A549 treated with RU486 at 1 μM for 4 hours (cell line): ENCODE data around the gene NEK5. TPM values are rescaled to one million over a fixed set of nuclear protein-coding genes. Genes with fewer than 3 reads are reported as not detected.

Experiments
- total RNA-seq: library from RNA; stranded (reverse); fragments of 200-300 nt; extraction: Qiagen RNA extraction; gene quantifications from 5 replicates; pipeline ENCODE4 v1.2.3, GENCODE V29; 2022; ENCODE audit warnings: low read depth

Gene NEK5, protein sequence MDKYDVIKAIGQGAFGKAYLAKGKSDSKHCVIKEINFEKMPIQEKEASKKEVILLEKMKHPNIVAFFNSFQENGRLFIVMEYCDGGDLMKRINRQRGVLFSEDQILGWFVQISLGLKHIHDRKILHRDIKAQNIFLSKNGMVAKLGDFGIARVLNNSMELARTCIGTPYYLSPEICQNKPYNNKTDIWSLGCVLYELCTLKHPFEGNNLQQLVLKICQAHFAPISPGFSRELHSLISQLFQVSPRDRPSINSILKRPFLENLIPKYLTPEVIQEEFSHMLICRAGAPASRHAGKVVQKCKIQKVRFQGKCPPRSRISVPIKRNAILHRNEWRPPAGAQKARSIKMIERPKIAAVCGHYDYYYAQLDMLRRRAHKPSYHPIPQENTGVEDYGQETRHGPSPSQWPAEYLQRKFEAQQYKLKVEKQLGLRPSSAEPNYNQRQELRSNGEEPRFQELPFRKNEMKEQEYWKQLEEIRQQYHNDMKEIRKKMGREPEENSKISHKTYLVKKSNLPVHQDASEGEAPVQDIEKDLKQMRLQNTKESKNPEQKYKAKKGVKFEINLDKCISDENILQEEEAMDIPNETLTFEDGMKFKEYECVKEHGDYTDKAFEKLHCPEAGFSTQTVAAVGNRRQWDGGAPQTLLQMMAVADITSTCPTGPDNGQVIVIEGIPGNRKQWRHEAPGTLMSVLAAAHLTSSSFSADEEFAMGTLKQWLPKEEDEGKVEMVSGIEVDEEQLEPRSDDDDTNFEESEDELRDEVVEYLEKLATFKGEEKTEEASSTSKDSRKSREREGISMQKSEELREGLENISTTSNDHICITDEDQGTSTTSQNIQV
- total RNA-seq = 0.03 to 0.11 TPM (median 0.08 TPM) in 4 of 5 replicates, not detected in the other

DNA sequence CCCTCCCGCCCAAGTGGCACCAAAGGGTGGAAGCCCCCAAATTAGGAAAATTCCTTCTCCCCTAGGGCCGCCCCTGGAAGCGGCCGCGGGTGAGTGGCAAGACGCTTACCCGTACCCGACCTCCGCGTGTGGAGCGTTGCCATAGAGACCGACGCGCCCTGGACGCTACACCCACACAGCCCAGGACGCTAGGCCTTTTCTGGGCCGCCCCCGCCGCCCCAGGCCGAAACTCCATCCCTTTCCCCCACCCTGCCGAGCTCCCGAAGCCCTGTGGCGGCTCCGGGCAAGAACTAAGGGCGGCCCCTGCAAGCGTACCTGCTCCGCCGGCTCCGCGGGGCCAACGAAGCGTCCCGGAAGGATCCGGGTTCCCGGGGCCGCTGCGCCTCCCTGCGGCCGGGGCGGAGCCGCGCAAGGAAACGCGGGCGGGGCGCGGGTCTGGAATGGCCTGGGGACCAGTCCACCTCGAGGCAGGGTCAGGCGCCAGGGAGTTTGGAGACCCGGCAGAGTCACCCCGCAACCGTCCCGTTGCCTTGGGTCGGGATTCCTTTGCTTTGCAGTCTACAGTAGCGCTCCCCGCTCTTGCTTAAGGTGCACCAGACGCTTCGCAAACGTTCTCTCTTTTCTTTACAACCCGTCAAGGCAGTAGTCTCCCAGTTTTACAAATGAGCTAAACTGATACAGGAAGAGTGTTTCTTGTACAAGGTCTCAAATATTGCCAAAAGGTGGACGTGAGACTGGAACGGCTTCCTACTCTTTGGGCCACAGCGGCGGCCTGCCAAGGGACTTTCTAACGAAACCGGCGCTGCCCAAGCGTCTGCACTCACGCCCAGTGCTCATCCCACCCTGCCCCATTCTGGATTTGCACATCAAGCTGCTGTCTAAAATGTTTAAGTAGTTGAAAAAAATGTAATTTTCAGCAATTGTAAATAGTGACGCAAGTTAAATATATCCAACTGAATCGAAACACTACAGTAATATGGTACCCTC is at the start of gene NEK5:
Gene NEK5, minus strand, starts transcription at position 360 of the 987 bp plus-strand sequence. CDS start 1,591 bp downstream, outside the sequence.

DNA sequence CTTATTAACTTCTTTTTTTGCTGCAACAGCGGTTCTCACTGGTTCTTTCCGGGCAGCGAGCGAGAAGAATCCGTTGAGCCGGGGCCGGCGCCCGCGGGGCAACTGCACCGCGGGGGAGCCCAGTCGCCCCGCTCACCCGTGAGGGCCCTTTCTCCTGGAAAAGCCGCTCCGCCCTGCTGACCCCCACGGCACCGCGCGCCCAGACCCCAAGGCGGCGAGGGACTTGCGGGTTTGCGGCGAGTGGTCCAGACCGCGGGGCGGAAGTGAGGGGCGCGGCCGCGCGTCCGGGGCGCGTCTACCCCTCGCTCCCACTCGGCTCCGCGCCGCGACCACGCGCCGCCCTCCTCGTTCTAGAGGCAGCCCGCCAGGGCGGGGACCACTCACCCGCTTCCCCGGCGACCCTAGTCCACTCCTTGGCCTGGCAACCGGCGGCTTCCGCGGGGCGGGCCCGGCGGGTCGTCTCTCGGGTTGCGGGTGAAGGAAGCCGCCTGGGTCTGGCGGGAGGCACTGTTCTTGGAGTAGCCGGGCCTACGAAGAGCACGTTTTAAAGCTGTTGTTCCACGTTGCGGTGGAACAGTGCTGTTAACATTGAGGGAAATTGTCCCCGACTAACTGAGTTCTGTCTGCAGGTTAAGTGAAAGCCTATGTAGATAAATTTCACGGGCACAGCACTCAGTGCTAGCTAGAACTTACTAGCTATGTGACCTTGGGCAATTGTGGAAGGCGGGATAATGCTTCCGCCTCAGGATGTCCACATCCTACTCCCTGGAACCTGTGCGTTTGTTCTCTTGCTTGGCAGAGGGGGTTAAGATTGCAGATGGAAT is 30.5 kb upstream of the NEK5 start, which contains the start of gene NEK3:
Gene NEK3, minus strand, starts transcription at position 439 of the 824 bp plus-strand sequence. CDS start 3,406 bp downstream, outside the sequence.

DNA sequence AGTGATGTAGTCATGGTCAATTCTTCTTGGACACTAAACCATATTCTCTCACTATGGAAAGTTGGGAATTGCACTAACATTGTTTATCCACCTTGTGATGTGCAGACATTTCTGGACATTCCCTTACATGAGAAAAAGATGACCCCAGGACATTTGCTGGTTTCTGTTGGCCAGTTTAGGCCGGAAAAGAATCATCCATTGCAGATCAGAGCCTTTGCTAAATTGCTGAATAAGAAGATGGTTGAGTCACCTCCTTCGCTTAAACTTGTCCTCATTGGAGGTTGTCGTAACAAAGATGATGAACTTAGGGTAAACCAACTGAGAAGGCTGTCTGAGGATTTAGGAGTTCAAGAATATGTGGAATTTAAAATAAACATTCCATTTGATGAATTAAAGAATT is 104.4 kb downstream of the NEK5 start, which contains the start of gene UTP14C:
Gene UTP14C, plus strand, starts transcription at position 211 of the 400 bp plus-strand sequence. CDS start 4,114 bp downstream, outside the sequence.

DNA sequence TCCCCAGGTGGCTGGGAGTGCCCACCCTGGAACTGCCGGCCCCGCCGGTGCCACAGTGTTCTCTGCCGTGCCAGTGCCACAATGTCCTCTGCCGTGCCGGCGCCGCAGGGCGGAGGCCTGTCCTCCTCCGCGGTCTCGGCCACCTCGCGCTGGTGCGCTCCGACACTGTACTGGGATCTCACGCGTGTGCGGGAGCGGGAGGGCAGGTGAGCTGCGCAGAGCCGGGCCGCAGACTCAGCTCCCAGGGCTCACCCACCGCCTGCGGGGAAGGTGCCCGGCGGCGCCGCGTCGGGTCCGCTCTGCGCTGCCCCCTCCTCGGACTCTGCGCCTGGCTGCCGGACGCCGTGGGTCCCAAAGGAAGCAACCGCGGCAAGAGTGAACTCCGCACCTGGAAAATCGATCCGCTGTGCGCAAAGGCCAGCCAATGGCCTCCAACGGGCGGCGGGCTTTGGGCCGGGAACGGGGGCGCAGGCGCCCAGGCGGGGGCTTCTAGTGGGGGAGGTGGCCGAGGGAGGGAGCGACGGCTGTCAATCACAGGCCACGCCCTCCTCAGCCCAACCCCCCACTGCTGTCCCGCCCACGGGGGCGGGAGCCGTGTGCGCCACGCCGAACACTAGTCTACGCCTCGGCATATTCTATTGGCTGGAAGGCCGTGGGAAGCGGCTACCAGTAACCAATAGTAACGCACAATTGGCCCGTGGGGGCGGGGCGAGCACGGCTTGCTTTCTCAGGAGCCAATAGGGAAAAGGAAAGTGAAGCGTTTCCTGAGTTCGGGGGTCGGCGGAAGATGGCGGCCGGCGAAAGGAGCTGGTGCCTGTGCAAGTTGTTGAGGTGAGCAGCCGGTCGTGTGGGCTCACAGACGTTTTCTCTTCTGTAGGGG is 117.0 kb downstream of the NEK5 start, which contains the start of gene ALG11:
Gene ALG11, plus strand, starts transcription at position 767 of the 880 bp plus-strand sequence. Its CDS starts 21 bp downstream, at position 788.

DNA sequence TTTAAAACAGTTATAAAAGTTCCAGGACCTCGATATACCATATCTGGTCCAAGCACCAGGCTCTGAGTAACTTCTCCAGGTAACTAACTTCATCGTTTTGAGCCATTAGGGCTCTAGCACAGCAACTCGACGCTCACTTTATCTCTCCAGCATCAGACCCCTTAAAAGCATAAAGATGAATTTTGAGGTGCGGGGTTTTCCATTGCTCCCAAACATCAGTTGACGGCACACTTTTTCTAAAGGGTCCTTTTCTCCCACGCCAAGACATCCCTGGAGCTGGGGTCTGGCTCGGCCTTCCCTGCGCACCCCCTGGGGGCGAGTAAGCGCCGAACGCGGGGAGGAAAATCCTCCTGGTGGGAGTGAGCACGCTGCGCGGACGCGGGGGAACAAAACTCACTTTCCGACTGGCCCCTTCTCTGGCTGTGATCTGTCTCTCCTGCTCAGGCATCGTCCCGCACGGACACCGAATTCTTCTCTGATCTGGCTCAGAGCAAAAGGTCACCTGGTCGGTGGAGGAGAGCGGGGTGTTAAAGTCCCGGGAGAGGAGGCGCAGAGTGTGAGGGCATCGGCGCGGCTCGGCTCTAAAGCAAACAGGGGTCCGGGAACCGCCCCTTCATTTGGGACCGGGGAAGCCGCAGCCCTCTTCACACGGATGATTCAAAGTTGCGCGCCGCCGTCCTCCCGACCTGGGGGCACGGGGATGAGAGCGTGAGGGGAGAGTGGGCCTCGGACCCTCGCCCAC is 117.8 kb downstream of the NEK5 start, which contains the start of gene ATP7B:
Gene ATP7B, minus strand, starts transcription at position 561 of the 742 bp plus-strand sequence. Its CDS starts 113 bp downstream, at position 448.

Other genes starting within 250 kb of the NEK5 start
- 1.1 to 2.6 TPM (median 2.4 TPM) in 5 replicates for gene ATP7B, start 117.6 kb downstream of the NEK5 start, total RNA-seq
- 4.7 to 9.5 TPM (median 7.9 TPM) in 5 replicates for gene ALG11, start 116.7 kb downstream of the NEK5 start, total RNA-seq
- 3.6 to 8.5 TPM (median 6.5 TPM) in 5 replicates for gene UTP14C, start 104.4 kb downstream of the NEK5 start, total RNA-seq
- 6.4 to 9.6 TPM (median 6.9 TPM) in 5 replicates for gene NEK3, start 30.5 kb upstream of the NEK5 start, total RNA-seq